TTC549 (cell line): ENCODE results near the gene PEPD.
"Not testable (repeated sequence)": the region's sequence is repeated elsewhere in the genome, so short reads cannot be mapped to it uniquely, and the experiment has no call there.

Source experiments
- FAIRE-seq: peaks from 2 replicates; lab custom pipeline; 2012; peaks lifted over from hg19 to GRCh38; lab: Jason Lieb, UNC

The PEPD gene

DNA sequence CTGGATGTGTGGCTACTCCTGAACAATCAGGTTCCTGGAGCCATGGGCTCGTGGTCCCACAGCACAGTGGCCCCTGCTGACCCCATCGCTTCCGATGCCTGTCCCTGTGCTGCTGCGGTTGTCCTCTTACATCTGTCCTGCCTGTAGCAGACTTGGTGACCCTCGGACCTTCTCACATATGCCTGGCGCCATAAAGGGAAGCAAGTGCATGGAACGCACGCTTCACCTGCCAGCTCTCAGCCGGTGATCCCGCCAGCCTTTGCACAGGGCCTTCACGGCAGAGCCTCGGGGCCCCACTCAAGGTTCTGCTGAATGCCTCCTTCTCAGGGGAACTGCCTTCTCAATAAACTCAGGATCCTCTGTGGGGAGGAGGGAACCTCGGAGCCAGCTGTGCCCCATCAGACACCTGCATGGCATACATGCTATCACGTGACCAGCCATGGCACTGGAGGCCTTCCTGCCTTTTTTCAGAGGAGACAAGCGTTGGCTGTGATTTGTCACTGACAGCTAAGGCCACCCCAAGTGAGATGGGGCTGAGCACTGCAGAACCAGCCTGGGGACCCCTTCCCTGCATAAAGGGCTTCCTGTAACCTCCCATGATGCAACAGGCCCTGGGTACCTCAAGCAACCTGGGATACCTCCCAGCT lies 24.3 kb downstream of the PEPD start:
- no peak for FAIRE-seq

DNA sequence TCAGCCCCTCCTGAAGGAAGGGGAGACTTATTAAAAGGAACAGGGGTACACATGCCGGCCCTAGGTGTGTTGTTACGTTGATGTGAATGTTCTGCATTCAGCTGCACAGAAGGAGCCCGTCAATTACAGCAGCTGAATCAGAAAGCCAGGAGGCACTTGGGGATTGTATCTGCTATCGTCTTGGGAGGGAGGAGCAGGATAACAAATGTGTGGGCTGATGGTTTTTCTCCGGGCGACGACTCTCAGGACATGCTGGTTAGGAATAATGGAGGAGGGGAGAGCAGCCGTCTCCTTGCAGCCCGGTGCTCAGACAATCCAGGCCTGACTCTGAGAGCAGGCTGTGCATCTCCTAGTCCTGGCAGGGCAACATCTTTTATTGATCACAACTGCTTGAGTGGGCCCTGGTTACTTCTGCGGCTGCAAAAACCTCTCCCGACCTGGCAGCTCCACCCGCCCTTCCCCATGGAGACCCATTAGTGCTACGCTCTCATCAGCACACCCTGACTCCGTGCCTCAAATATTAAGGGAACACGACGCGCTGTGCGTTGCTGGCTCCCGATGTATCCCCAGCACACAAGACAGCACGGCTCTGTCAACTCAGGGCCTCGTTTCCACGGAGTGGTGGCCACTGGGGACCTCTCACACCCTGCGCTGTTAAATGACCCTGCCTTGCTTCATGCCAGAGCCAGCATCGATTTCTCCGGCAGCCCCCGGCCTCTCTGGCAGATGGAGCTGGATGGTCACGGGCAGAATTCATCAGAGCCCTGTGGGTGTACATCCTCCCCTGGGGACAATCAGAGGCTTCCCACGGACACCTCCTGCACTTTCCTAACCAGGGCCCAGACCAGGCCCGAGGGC lies 25.3 kb downstream of the PEPD start:
- FAIRE-seq = no peak

DNA sequence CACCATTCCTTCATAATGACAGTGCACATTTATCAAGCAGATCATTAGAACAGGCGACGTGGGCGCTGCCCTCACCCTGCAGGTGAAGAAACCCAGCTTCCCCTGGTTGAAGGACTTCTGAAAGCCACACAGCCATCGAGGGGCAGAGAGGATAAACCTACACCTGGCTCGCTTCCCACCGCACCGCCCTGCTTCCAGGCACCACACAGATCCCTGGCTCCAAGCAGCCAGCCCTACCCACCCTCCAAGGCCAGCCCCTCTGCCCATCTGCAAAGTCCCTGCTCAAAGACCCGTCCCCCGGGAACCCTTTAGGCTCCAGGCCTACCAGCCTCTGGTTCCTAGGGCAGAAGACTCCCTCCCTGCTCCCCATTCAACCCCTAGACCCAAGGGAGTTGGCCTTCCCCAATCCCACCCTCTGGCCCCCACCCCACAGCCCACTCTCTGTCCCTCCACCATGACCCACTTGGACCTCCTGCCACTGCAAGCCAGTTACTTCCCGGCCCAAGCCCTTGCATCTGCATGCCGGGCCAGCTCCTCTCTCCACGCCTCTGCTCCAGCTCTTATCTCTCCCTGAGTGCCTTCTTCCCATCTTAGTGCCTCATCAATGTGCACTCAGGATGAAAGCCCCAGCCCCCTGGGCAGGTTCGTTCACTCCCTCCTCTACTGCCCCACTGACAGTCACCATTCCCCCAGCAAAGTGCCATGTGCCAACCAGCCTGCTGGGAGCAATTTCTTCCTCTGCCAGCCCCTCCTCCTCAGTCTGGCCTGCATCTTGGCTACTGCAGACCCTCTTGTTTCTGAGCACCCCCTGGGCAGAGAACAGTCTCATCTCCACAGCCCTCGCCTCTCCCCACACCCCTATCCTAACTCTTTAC lies 28.0 kb downstream of the PEPD start:
- no peak for FAIRE-seq

DNA sequence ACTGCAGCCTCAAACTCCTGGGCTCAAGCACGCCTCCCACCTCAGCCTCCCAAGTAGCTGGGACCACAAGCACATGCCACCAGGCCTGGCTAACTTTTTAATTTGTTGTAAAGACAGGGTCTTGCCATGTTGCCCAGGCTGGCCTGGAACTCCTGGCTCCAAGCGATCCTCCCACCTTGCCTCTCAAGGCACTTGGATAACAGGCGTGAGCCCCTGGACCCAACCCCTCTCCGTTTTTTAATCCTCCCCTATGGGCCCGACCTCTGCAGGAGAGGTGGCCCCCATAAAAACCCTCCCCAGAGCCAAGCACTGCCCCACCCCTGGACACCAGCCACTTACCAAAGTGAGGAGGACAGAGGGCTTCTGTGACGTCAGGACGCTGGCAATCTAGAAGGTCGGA lies 28.6 kb downstream of the PEPD start:
- FAIRE-seq = no peak

DNA sequence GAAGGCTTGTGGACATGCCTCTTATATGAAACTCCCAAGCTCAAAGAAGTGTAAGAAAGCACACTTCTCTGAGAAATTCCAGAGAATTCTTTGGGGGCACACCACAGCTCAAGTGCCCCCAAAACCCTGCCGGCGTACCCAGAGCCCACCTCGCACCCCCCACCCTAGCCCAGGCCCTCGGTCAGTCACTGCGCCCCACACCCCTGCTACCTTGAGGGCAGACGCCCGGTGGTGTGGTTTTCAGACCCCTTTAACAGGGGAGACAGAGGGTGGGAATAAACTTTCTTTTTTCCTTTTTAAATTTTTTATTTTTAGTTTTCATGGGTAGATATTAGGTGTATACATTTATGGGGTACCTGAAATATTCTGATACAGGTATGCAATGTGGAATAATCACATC lies 29.5 kb downstream of the PEPD start:
- FAIRE-seq = no peak

DNA sequence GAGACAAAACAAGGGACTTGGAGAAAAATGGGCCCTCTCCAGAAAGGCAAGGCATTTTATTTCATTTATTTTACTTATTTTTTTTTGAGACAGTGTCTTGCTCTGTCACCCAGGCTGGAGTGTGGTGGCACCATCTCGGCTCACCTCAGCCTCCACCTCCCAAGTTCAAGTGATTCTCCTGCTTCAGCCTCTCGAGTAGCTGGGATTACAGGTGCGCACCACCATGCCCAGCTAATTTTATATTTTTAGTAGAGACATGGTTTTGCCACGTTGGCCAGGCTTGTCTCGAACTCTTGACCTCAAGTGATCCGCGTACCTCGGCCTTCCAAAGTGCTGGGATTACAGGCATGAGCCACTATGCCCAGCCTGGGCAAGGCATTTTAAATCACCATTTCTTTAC lies 31.0 kb downstream of the PEPD start:
- not testable (repeated sequence) for FAIRE-seq

DNA sequence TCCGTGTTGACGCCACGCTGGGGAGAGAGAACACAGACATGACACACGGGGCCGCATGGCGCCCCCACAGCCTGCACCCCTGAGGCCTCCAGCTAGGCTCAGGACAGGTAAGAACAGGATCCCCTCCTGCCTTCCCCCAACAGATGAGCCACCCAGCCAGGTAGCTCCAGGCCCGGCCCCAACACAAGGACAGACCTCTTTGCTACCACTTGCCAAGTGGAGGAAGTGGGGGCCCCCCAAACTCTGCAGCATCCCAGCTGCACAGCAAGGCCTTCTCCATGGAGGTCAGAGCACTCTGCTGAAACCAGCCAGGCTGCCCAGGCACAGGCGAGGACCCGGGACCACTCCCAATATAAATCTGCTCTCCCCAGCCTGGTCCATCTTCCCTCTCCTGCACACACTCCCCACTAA lies 31.5 kb downstream of the PEPD start:
- no peak for FAIRE-seq

DNA sequence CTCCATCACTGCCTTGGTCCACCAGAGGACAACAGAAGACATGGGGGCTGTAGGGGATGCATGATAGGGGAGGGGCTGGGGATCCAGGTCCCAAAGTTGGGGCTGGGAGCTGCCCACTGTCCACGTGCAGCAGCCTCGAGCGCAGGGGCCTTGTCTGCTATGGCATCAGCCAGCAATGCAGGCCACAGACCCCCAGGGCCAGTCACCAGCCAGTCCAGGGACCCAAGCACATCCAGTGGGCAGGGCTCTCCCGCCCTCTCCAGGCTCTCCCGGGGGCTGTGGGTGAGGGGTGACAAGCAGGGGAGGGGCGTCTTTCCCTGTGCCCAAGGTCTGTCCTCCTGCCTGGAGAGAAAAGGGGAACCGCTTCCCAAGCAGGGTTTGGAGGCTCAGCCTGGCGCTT lies 32.8 kb downstream of the PEPD start:
- FAIRE-seq = no peak

DNA sequence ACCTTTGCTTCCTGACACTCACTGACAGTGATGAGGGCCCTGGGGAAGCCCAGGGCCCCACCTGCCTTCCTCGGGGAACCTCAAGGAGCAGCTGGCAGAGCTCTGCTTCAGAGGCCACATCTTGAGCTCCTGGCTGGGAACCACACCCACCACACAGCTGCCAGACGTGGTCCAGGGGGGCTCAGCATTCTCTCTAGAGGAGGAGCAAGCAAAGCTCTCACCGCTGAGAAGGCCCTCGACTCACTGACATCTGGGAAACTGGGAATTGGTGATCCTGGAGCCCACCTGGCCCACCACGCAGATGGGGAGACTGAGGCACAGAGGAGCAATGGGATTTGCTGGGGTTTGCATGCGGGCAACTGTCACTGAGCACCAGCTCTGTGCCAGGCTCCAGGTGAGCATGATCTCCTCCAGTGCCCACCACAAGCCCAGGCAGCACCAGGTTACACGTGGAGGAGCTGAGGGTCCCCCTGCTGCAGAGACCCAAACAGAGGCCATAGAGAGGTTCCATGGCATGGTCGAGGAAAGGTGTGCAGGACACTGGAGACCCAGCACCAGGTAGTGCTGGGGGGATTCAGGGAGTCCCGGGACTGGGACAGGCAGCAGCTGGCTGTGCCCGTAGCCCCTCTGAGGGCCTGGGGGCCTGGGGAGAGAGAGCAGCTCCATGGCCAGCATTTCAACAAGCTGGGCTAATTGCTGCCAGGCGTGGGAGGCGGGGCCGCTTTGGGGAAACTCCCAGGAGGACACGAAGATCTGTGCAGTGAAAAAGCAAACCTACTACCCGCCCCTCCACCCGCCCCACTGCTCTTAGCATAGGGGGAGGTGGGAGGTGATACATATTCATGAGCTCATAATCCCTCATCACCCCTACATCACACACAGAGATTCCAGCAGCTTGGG lies 33.4 kb downstream of the PEPD start:
- FAIRE-seq = no peak

DNA sequence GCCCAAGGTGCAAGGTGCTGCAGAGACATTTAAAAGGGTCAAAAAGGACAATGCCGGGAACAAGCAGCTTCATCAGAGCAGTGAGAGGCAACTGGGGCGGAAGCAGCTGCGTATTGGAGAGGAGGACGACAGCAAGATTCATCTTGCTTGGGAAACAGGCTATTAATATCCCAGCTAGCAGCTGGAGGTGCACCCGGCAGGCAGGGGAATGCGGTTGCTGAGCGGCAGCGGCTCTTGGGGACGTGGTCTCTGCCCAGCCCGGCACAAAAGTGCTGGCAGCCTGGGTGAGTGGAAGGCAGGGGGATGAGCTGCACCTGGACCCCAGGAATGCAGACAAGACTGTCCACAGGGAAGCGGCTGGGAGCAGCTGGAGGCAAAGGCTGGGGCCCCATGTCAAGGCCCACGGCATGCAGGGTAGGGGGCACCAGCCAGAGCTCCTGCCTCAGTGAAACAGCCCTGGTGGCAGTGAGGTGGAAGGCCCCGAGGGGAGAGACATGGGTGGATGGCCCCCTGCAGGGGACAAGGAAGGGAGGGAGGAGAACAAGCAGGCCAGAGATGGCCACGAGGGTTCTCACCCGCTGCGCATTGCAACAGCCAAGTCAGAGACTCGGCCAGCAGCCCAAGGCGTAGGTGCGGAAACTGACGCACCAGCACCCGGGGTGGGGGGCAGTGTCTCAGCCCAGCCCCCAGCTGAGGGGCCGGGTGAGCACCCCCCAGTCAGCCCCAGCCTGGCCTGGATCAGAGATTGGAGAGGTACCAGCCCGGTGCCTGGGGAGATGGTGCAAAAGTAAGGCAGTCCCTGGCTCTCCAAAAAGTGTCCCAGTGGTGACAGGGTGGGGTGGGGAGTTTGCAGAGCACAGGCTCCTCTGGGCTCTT lies 34.4 kb downstream of the PEPD start:
- no peak for FAIRE-seq

DNA sequence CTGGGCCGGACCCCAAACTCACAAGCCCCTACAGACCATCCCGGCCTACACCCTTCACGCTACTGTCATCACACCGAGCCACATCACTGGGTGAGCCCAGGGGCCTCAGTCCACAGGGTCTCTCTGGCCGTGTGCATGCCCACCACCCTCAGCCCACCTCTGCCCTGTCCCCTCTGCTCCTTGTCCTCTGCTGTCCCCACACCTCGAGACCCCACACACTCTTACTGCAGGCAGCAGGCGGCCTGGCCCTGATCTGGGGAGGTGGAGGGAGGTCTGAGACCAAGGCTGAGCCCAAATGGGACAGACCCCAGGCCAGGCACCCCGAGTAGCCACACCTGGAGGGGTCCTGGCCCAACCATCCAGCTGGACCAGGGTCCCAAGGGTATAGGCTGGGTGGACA lies 35.2 kb downstream of the PEPD start:
- no peak for FAIRE-seq

DNA sequence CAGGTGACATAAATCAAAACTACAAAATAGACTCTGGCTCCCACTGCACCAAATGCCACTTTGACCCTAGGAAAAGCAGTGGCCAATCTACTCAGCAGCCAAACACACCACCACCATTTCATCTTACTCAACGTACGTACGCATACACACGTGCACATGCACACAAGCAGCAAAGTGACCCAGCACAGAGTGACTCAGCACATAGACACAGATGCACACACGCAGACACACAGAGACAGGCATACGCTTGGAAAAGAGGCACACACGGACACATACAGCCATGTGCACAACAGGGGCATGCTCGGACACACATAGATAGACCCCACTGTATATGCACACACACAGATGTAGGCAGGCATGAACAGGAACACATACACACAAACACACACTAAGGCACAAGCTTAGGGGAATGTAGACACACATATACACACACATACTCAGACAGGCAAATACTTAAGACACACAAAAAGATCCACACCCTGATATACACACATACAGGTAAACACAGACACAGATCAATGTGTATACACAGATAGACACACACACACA lies 37.3 kb downstream of the PEPD start:
- no peak for FAIRE-seq

DNA sequence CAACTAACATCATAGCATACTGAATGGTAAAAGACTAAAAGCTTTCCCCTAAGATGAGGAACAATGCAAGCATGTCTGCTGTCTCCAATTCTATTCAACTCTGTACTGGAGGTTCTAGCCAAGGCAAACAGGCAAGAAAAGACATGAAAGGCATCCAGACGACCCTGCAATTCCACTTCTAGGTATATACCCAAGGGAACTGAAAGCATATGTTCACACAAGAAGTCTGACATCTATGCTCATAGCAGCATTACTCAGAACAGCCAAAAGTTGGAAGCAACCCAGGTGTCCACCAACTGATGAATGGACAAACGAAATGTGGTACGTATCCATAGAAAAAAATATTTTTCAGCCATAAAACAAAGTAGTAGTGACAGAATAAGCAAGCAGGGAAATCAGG lies 39.1 kb downstream of the PEPD start:
- FAIRE-seq = no peak

DNA sequence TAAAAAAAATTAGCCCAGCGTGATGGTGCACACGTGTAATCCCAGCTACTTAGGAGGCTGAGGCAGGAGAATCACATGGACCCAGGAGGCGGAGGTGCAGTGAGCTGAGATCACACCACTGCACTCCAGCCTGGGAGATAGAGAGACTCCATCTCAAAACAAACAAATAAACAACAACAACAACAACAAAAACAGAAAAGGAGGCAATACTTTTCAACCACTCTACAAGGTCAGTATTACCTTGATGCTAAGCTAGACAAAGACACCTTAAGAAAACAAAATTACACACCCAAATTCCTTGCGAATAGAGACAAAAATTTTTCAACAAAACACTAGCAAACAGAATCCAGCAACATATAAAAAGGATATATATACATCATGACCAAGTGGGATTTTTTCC lies 39.7 kb downstream of the PEPD start:
- no peak for FAIRE-seq

DNA sequence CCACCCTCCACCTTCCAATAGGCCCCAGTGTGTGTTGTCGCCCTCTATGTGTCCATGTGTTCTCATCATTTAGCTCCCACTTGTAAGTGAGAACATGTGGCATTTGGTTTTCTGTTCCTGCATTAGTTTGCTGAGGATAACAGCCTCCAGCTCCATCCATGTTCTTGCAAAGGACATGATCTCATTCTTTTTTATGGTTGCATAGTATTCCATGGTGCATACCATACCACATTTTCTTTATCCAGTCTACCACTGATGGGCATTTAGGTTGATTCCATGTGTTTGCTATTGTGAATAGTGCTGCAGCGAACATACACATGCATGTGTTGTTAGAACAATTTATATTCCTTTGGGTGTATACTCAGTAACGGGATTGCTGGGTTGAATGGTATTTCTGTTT lies 42.0 kb downstream of the PEPD start:
- not testable (repeated sequence) for FAIRE-seq

DNA sequence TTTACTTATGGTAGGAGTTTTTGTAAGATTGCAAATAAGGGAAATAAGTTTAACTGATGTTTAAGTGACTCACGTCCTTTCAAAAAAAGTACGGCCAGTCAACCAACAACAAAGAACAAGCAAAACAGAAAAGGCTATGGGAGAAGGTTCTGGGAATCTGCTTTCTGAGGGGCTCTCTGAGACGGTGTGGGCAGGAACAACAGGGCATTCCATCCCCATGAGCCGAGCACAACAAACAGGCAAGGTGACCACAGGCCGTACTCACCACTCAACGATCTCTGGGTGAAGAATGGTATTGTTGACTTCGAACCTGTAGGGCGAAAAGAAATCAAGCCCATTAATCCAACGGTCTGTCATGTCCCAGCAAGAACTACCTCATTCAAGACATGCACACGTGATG lies 43.8 kb downstream of the PEPD start:
- FAIRE-seq = no peak

DNA sequence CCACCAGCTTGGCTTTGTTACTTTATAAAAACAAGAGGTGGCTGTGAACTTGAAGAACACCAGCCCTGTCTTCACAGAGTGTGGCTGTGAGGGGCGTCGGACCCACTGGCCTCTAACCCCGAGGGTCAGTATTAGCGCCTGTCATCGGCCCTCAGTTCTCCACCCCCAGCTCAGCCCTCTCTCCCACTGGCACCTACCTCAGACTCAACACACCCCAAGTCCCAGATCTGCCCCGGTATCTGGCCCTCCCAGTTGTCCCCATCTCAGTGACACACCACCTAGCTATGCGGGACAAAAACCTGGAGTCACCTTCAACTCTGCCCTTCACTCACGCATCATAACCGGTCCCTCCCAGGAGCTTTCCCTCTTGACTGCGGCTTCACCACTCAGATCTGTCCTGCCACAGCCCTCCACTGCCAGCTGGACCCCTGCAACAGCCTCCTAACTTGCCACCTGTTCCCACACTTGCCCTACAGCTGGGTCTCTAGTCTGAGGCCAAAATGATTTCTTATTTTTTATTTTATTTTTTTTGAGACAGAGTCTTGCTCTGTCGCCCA lies 45.4 kb downstream of the PEPD start:
- FAIRE-seq = no peak

DNA sequence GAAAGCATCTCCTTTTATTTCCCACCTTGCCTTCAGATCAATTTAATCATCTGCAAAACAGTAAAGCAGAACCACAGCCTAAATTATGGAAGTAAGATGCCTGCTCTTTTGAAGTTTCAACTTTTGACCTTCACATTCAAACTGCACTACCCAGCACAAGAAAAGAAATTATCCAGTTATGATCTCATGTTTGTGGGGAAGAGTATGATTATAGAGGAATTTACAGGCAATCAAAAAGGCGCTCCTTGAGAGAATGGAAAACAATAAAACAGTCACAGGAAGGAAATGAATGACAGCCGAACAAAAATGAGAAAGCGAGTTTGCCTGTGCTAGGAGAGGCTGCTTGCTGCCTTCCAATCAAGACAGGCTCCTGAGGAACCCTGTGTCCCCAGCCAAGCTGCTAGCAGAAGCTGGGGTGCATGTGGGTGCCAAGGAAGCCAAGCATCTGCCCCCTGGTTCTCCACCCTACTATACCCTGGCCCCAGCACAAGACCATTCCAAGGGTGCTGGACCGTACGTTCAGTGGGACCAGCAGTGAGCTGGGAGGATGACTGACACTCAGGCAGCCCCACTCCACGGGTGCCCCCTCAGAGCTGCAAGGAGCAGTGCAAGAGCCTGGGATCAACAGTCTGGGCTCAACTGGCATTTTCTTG lies 47.8 kb downstream of the PEPD start:
- FAIRE-seq = no peak
